Endodermal cell (in vitro differentiated cells): ENCODE data around the gene EPC1. TPM values are rescaled to one million over a fixed set of nuclear protein-coding genes. Genes with fewer than 3 reads are reported as not detected.

Experiments used
- DNase-seq: peaks from one replicate; pipeline ENCODE4 v3.0.0-alpha.2; 2017
- H3K27ac ChIP-seq: 2 replicates; pipeline ENCODE4 v1.5.1; 2013; ENCODE audit warnings: mild to moderate bottlenecking, low read depth, low read length, moderate library complexity
- H3K27me3 ChIP-seq: 2 replicates; pipeline ENCODE4 v1.6.1; 2013; ENCODE audit warnings: mild to moderate bottlenecking, low read length, moderate library complexity; ENCODE audit not compliant: insufficient read depth, control insufficient read depth, poor library complexity, severe bottlenecking
- H3K36me3 ChIP-seq: 2 replicates; pipeline ENCODE4 v1.7.0; 2013; ENCODE audit warnings: mild to moderate bottlenecking, low read length, moderate library complexity; ENCODE audit not compliant: control insufficient read depth, insufficient read depth
- H3K4me1 ChIP-seq: one replicate; pipeline ENCODE4 v1.7.0; 2013; ENCODE audit warnings: low read length; ENCODE audit not compliant: control insufficient read depth, insufficient read depth
- H3K4me3 ChIP-seq: 2 replicates; pipeline ENCODE4 v1.5.1; 2013; ENCODE audit warnings: mild to moderate bottlenecking, low read length, moderate library complexity
- H3K9ac ChIP-seq: 2 replicates; pipeline ENCODE4 v1.6.1; 2013; ENCODE audit warnings: mild to moderate bottlenecking, low read length, moderate library complexity; ENCODE audit not compliant: poor library complexity, severe bottlenecking; ENCODE audit errors: extremely low read depth
- H3K9me3 ChIP-seq: 2 replicates; pipeline ENCODE4 v1.6.1; 2013; ENCODE audit warnings: mild to moderate bottlenecking, low read length, moderate library complexity; ENCODE audit not compliant: control insufficient read depth
- H3K27ac Mint-ChIP-seq: 2 replicates; pipeline ENCODE4 v1.8.0; 2020; ENCODE audit warnings: mixed read lengths
- H3K27me3 Mint-ChIP-seq: 2 replicates; pipeline ENCODE4 v1.8.0; 2021; ENCODE audit warnings: mild to moderate bottlenecking, mixed read lengths; ENCODE audit not compliant: insufficient read depth
- H3K36me3 Mint-ChIP-seq: 2 replicates; pipeline ENCODE4 v1.8.0; 2020; ENCODE audit warnings: low read depth, mixed read lengths
- H3K4me1 Mint-ChIP-seq: 2 replicates; pipeline ENCODE4 v1.8.0; 2020; ENCODE audit warnings: mixed read lengths
- H3K4me3 Mint-ChIP-seq: 2 replicates; pipeline ENCODE4 v1.8.0; 2020; ENCODE audit warnings: mild to moderate bottlenecking, moderate library complexity, mixed read lengths
- H3K9me3 Mint-ChIP-seq: 2 replicates; pipeline ENCODE4 v1.8.0; 2020; ENCODE audit warnings: mild to moderate bottlenecking, mixed read lengths
- WGBS, 2 experiments: methylation state at CpG; one replicate each; pipeline versions ENCODE4 v1.1.5 to v1.1.7; 2013; ENCODE audit warnings: missing lambda C conversion rate in 2 of 2, mixed read lengths in 1 of 2; ENCODE audit not compliant: insufficient coverage in 1 of 2, insufficient read length in 1 of 2; 5-methylcytosine and 5-hydroxymethylcytosine counted together
- total RNA-seq, 2 donors: library from RNA; stranded (reverse); fragmentation: NEBNext Ultra II Directional in 1 of 2; extraction: Animal tissue kit (Norgen Biotek cat#: 25700) in 1 of 2; gene quantifications; 2 replicates in 1 of 2; 3 replicates in 1 of 2; pipeline ENCODE4 v1.2.1, GENCODE V29; 2021
- TF ChIP-seq, protein P1 (sequence below): fragments of 200-600 bp; sonication (generic); conservative IDR thresholded peaks from 2 replicates; pipeline ENCODE4 v1.5.0; 2021; ENCODE audit warnings: antibody characterized with exemption, mild to moderate bottlenecking

EPC1 gene
- total RNA-seq, 2 donors from 2014 or later = 27.9 to 40.3 TPM

GRCh38 chr10:32326119-32326518 is 20.8 kb downstream of the EPC1 start:
- 82 to 83% methylated on average over 1 to 4 of the region's 4 CpGs for WGBS, 2 experiments
- peak overlapping the region; percentile 38 for H3K27ac Mint-ChIP-seq
- Histone ChIP-seq H3K27ac (no peak overlapping the region), H3K9me3 (no peaks in the 10 kb centered on the region), H3K4me3 (no peak overlapping the region), H3K36me3 (peaks cover 9% of the 10 kb centered on the region), H3K27me3 (no peaks in the 10 kb centered on the region), H3K9ac (no peak overlapping the region), H3K4me1 (peaks cover 15% of the 10 kb centered on the region)
- H3K36me3 Mint-ChIP-seq = peaks cover 14% of the 10 kb centered on the region
- no peaks in the 10 kb centered on the region for H3K9me3 Mint-ChIP-seq
- H3K27me3 Mint-ChIP-seq = no peaks in the 10 kb centered on the region
- no peak overlapping the region for H3K4me3 Mint-ChIP-seq
- no peak for DNase-seq
- H3K4me1 Mint-ChIP-seq = peaks cover 45% of the 10 kb centered on the region
- TF ChIP-seq, protein P1, sequence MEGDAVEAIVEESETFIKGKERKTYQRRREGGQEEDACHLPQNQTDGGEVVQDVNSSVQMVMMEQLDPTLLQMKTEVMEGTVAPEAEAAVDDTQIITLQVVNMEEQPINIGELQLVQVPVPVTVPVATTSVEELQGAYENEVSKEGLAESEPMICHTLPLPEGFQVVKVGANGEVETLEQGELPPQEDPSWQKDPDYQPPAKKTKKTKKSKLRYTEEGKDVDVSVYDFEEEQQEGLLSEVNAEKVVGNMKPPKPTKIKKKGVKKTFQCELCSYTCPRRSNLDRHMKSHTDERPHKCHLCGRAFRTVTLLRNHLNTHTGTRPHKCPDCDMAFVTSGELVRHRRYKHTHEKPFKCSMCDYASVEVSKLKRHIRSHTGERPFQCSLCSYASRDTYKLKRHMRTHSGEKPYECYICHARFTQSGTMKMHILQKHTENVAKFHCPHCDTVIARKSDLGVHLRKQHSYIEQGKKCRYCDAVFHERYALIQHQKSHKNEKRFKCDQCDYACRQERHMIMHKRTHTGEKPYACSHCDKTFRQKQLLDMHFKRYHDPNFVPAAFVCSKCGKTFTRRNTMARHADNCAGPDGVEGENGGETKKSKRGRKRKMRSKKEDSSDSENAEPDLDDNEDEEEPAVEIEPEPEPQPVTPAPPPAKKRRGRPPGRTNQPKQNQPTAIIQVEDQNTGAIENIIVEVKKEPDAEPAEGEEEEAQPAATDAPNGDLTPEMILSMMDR = no peak

DNA sequence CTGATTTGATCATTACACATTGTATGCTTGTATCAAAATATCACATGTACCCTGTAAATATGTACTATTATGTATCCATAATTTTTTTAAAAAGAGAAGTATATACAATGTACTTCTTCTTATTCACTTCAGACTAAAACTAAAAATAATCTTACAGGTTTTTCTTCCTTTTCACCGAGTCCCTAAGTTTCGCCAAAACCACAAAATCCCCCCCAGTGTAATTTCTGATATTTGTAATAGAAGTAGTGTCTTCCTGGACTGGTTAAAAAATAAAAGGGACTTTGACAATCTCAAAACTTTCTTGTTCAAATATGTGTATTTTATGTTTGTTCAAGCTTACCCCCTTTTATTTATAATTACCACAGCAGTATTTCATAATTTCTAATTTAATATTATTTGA is 23.9 kb downstream of the EPC1 start:
- H3K4me1 Mint-ChIP-seq = peaks cover 19% of the 10 kb centered on the region
- H3K27ac Mint-ChIP-seq = no peak overlapping the region
- no peaks in the 10 kb centered on the region for H3K27me3 ChIP-seq
- H3K9ac ChIP-seq = no peak overlapping the region
- TF ChIP-seq, protein P1 = no peak
- peaks cover 13% of the 10 kb centered on the region for H3K36me3 ChIP-seq
- no peak overlapping the region for H3K4me3 Mint-ChIP-seq
- H3K36me3 Mint-ChIP-seq = peaks cover 18% of the 10 kb centered on the region
- H3K4me1 ChIP-seq = no peaks in the 10 kb centered on the region
- DNase-seq = no peak
- H3K4me3 ChIP-seq = no peak overlapping the region
- no peaks in the 10 kb centered on the region for H3K27me3 Mint-ChIP-seq
- H3K9me3 Mint-ChIP-seq = no peaks in the 10 kb centered on the region
- H3K9me3 ChIP-seq = no peaks in the 10 kb centered on the region
- 100% methylated on average over 1 of the region's 2 CpGs; no CpG with 5 or more reads in 1 of the 2 experiments for WGBS, 2 experiments
- no peak overlapping the region for H3K27ac ChIP-seq

- Histone ChIP-seq H3K9me3 (no peaks in the 10 kb centered on the region), H3K27me3 (no peaks in the 10 kb centered on the region), H3K36me3 (peaks cover 13% of the 10 kb centered on the region), H3K4me3 (no peak overlapping the region), H3K4me1 (no peaks in the 10 kb centered on the region), H3K9ac (no peak overlapping the region), H3K27ac (no peak overlapping the region)
- Mint-ChIP-seq H3K9me3 (no peaks in the 10 kb centered on the region), H3K4me3 (no peak overlapping the region), H3K36me3 (peaks cover 18% of the 10 kb centered on the region), H3K27me3 (no peaks in the 10 kb centered on the region), H3K27ac (no peak overlapping the region), H3K4me1 (peaks cover 9% of the 10 kb centered on the region)
- DNase-seq = no peak
- TF ChIP-seq, protein P1 = no peak
- WGBS, 2 experiments = 84 to 92% methylated on average over 2 to 4 of the region's 4 CpGs
These were observed 25.8 kb downstream of the EPC1 start for GRCh38 chr10:32321016-32321631.
